GM23248 (cell line): Measurements from ENCODE around the gene ERBB3.

Experiments
- EZH2 ChIP-seq: fragments of 200-600 bp; sonication (generic); IDR thresholded peaks from 2 replicates; pipeline ENCODE4 v1.6.1; 2018; ENCODE audit warnings: antibody characterized with exemption, mild to moderate bottlenecking; ENCODE audit not compliant: insufficient read depth, poor library complexity, severe bottlenecking
- EZH2phosphoT487 ChIP-seq: fragments of 200-600 bp; sonication (generic); IDR thresholded peaks from 2 replicates; pipeline ENCODE4 v1.6.1; 2018; ENCODE audit warnings: antibody characterized with exemption, moderate library complexity, mild to moderate bottlenecking, low read depth; ENCODE audit not compliant: insufficient read depth

GRCh38 chr12:56087220-56087619 is 7.3 kb downstream of the ERBB3 start:
- TF ChIP-seq EZH2 (no peak), EZH2phosphoT487 (no peak)
